K562 (cell line): ENCODE data around the gene POLR1H. TPM values are rescaled to one million over a fixed set of nuclear protein-coding genes. Genes with fewer than 3 reads are reported as not detected.

Experiments
- CSDE1 ChIP-seq, 2 experiments: fragments of 450-650 bp; IDR thresholded peaks; 2 replicates each; pipeline ENCODE4 v1.6.1; 2016; ENCODE audit warnings: mild to moderate bottlenecking in 1 of 2
- ERF ChIP-seq: fragments of 450-650 bp; formaldehyde crosslinking; IDR thresholded peaks from 2 replicates; pipeline ENCODE4 v1.4.0; 2020; ENCODE audit warnings: mild to moderate bottlenecking, mixed read lengths
- EZH2 ChIP-seq: IDR thresholded peaks from 2 replicates; pipeline ENCODE4 v1.6.1; 2012; ENCODE audit warnings: low read depth, mild to moderate bottlenecking, inconsistent platforms, low read length, borderline replicate concordance
- HDAC2 ChIP-seq: fragments of 450-650 bp; IDR thresholded peaks from 2 replicates; pipeline ENCODE4 v1.6.1; 2016; ENCODE audit warnings: mild to moderate bottlenecking
- ILF3 ChIP-seq: fragments of 450-650 bp; IDR thresholded peaks from 2 replicates; pipeline ENCODE4 v1.6.1; 2018; ENCODE audit warnings: antibody characterized with exemption, mild to moderate bottlenecking, moderate library complexity, borderline replicate concordance
- JUNB ChIP-seq: fragments of 450-650 bp; formaldehyde crosslinking; conservative IDR thresholded peaks from 2 replicates; pipeline ENCODE4 v1.4.0; 2020; ENCODE audit warnings: mild to moderate bottlenecking
- KLF10 ChIP-seq: fragments of 250-450 bp; sonication (Bioruptor Pico); IDR thresholded peaks from 2 replicates; pipeline ENCODE4 v1.6.1; 2021; ENCODE audit warnings: matching md5 sums
- KLF16 ChIP-seq: IDR thresholded peaks from 2 replicates; pipeline ENCODE4 v1.6.1; 2016; ENCODE audit warnings: antibody characterized with exemption
- MAFG ChIP-seq: fragments of 450-650 bp; conservative IDR thresholded peaks from 2 replicates; pipeline ENCODE4 v1.6.1; 2016; ENCODE audit warnings: missing genetic modification characterization, missing compliant biosample characterization
- MBD2 ChIP-seq: sonication (generic); IDR thresholded peaks from 2 replicates; pipeline ENCODE4 v1.6.1; 2016; ENCODE audit warnings: low read depth, borderline replicate concordance
- NR1H2 ChIP-seq: sonication (generic); formaldehyde crosslinking; IDR thresholded peaks from 2 replicates; pipeline ENCODE4 v1.4.0; 2020; ENCODE audit warnings: mild to moderate bottlenecking, missing genetic modification reagents
- PHB2 ChIP-seq: fragments of 450-650 bp; IDR thresholded peaks from 2 replicates; pipeline ENCODE4 v1.6.1; 2017; ENCODE audit warnings: low read depth
- POLR2H ChIP-seq: IDR thresholded peaks from 2 replicates; pipeline ENCODE4 v1.6.1; 2016; ENCODE audit warnings: missing genetic modification characterization, low read depth, mild to moderate bottlenecking, control low read depth, missing compliant biosample characterization, moderate library complexity
- RBM15 ChIP-seq: fragments of 200-400 bp; formaldehyde crosslinking; IDR thresholded peaks from 2 replicates; pipeline ENCODE4 v1.6.1; 2018; ENCODE audit warnings: mild to moderate bottlenecking, low read length, moderate library complexity; ENCODE audit not compliant: insufficient read depth
- SIN3A ChIP-seq, 2 experiments: fragments of 150-350 bp in 1 of 2; IDR thresholded peaks; 2 replicates each; pipeline ENCODE4 v1.6.1; 2011 to 2016; ENCODE audit warnings: borderline replicate concordance in 2 of 2, low read depth in 2 of 2, low read length in 2 of 2, mild to moderate bottlenecking in 2 of 2, moderate library complexity in 2 of 2; ENCODE audit not compliant: control insufficient read depth in 1 of 2
- ZBTB7A ChIP-seq: IDR thresholded peaks from 2 replicates; pipeline ENCODE4 v1.6.1; 2011; ENCODE audit warnings: low read depth, mild to moderate bottlenecking, low read length, moderate library complexity, borderline replicate concordance; ENCODE audit not compliant: control insufficient read depth
- ZNF766 ChIP-seq: fragments of 200-800 bp; sonication (Bioruptor generic); conservative IDR thresholded peaks from 2 replicates; pipeline ENCODE4 v1.6.1; 2016; ENCODE audit warnings: missing genetic modification characterization, missing compliant biosample characterization
- polyA plus RNA-seq, 8 experiments: library from polyadenylated mRNA; depleted of rRNA in 4 of 8; stranded (reverse) in 5 of 8; unstranded in 3 of 8; fragments of >200 nt; fragmentation: Nextera tagmentation in 2 of 8; fragmentation: Illumina TruSeq in 1 of 8; extraction: Ambion mirVana in 2 of 8; extraction: Trizol in 1 of 8; gene quantifications; 2 replicates each; pipeline versions ENCODE4 v1.2.1 to v1.2.3, GENCODE V29; 2011 to 2014; ENCODE audit warnings: inconsistent platforms in 1 of 8, missing spikeins in 1 of 8
- total RNA-seq, 7 experiments: library from RNA; depleted of rRNA in 6 of 7; stranded (reverse); fragments of >200 nt in 6 of 7; fragmentation: Illumina TruSeq in 2 of 7; extraction: Trizol in 2 of 7; gene quantifications; 2 replicates each; pipeline versions ENCODE4 v1.2.1 to v1.2.3, GENCODE V29; 2011 to 2021; ENCODE audit warnings: low replicate concordance in 1 of 7
- TF ChIP-seq, protein P1 (sequence below): fragments of 450-650 bp; IDR thresholded peaks from 2 replicates; pipeline ENCODE4 v1.6.1; 2018; ENCODE audit not compliant: partially characterized antibody
- TF ChIP-seq, protein P2 (sequence below): fragments of 250-450 bp; sonication (Bioruptor Pico); IDR thresholded peaks from 2 replicates; pipeline ENCODE4 v1.4.0; 2020
- TF ChIP-seq, protein P3 (sequence below), 2 experiments: fragments of 450-650 bp in 1 of 2; sonication (generic) in 1 of 2; formaldehyde crosslinking; conservative IDR thresholded peaks; 2 replicates each; pipeline versions ENCODE4 v1.4.0 to v1.8.1; 2020 to 2022; ENCODE audit warnings: mild to moderate bottlenecking in 1 of 2, missing genetic modification reagents in 1 of 2
- TF ChIP-seq, protein P4 (sequence below): sonication (generic); formaldehyde crosslinking; IDR thresholded peaks from 2 replicates; pipeline ENCODE4 v1.8.1; 2023; ENCODE audit warnings: mild to moderate bottlenecking, missing genetic modification reagents

POLR1H gene
- total and polyA plus RNA-seq, 9 of the 15 experiments (the other 6 are each of a cell fraction or from before 2014, with no cell fraction given) = 92.2 to 333 (median 143) TPM

DNA sequence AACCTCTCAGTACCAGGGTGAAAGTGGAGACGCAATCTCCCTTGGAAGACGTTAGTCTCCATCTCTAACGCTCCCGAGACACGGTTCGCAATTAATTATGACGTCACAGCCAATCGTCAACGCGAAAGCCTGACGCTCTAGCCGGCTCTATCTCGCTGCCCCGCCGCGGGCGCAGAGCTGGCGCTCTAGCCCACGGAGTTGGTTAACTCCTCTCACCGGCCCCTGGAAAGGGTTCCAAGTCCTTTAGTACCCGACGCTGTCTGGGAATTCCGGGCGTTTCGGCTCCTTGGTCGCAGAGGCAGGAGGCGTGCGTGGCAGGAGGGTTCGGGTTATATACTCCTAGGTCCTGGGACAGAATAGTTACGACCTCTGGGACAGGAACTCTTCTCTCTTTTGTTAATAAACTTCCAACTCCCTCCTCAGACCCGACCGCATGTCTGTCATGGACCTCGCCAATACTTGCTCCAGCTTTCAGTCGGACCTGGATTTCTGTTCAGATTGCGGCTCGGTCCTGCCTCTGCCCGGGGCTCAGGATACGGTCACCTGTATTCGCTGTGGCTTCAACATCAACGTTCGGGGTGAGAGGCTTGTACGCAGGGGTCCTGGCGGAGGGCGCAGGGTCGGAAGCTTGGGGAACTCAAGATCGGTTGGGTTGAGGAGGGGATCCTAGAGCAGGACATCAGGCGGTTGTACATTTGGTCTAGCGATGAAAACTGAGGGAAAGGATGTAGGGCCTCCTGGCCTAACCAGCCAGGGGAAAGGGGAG, at the start of gene POLR1H (continued):
- TF ChIP-seq, protein P1, sequence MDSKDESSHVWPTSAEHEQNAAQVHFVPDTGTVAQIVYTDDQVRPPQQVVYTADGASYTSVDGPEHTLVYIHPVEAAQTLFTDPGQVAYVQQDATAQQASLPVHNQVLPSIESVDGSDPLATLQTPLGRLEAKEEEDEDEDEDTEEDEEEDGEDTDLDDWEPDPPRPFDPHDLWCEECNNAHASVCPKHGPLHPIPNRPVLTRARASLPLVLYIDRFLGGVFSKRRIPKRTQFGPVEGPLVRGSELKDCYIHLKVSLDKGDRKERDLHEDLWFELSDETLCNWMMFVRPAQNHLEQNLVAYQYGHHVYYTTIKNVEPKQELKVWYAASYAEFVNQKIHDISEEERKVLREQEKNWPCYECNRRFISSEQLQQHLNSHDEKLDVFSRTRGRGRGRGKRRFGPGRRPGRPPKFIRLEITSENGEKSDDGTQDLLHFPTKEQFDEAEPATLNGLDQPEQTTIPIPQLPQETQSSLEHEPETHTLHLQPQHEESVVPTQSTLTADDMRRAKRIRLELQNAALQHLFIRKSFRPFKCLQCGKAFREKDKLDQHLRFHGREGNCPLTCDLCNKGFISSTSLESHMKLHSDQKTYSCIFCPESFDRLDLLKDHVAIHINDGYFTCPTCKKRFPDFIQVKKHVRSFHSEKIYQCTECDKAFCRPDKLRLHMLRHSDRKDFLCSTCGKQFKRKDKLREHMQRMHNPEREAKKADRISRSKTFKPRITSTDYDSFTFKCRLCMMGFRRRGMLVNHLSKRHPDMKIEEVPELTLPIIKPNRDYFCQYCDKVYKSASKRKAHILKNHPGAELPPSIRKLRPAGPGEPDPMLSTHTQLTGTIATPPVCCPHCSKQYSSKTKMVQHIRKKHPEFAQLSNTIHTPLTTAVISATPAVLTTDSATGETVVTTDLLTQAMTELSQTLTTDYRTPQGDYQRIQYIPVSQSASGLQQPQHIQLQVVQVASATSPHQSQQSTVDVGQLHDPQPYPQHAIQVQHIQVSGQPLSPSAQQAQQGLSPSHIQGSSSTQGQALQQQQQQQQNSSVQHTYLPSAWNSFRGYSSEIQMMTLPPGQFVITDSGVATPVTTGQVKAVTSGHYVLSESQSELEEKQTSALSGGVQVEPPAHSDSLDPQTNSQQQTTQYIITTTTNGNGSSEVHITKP = peak; percentile 3
- TF ChIP-seq ZBTB7A (peak; percentile 45; the same call in 1 of the 2 replicates), RBM15 (no peak), JUNB (CRISPR knock-in tag) (peak; percentile 93), NR1H2 (CRISPR knock-in tag) (no peak; the same call in 1 of the 2 replicates), POLR2H (peak; percentile 95), HDAC2 (0 out of 2 replicates have a peak, but pooled peaks have one; percentile 58), MBD2 (peak; percentile 94), SIN3A (IDR thresholded peaks at IDR 0.05; ENCODE audit: borderline replicate concordance in 2 of 2, control insufficient read depth in 1 of 2, low read depth in 2 of 2, low read length in 2 of 2) (peak; percentile 87 to 90; a peak in 3 of 4 replicates), PHB2 (0 out of 2 replicates have a peak, but pooled peaks have one; percentile 11), EZH2 (no peak), ILF3 (no peak), ERF (CRISPR knock-in tag) (no peak), MAFG (tag) (no peak), KLF10 (CRISPR knock-in tag) (no peak), KLF16 (no peak), ZNF766 (peak; percentile 62; the same call in 1 of the 2 replicates), CSDE1 (IDR thresholded peaks at IDR 0.05) (peak in 1 of 2 experiments; percentile 89; a peak in 2 of 4 replicates)
- TF ChIP-seq, protein P2, sequence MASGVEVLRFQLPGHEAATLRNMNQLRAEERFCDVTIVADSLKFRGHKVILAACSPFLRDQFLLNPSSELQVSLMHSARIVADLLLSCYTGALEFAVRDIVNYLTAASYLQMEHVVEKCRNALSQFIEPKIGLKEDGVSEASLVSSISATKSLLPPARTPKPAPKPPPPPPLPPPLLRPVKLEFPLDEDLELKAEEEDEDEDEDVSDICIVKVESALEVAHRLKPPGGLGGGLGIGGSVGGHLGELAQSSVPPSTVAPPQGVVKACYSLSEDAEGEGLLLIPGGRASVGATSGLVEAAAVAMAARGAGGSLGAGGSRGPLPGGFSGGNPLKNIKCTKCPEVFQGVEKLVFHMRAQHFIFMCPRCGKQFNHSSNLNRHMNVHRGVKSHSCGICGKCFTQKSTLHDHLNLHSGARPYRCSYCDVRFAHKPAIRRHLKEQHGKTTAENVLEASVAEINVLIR (CRISPR knock-in tag) = peak; percentile 98
- TF ChIP-seq, protein P3, sequence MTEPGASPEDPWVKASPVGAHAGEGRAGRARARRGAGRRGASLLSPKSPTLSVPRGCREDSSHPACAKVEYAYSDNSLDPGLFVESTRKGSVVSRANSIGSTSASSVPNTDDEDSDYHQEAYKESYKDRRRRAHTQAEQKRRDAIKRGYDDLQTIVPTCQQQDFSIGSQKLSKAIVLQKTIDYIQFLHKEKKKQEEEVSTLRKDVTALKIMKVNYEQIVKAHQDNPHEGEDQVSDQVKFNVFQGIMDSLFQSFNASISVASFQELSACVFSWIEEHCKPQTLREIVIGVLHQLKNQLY (CRISPR knock-in tag; conservative IDR thresholded peaks at IDR 0.05) = no peak
- TF ChIP-seq, protein P4, sequence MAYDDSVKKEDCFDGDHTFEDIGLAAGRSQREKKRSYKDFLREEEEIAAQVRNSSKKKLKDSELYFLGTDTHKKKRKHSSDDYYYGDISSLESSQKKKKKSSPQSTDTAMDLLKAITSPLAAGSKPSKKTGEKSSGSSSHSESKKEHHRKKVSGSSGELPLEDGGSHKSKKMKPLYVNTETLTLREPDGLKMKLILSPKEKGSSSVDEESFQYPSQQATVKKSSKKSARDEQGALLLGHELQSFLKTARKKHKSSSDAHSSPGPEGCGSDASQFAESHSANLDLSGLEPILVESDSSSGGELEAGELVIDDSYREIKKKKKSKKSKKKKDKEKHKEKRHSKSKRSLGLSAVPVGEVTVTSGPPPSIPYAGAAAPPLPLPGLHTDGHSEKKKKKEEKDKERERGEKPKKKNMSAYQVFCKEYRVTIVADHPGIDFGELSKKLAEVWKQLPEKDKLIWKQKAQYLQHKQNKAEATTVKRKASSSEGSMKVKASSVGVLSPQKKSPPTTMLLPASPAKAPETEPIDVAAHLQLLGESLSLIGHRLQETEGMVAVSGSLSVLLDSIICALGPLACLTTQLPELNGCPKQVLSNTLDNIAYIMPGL = peak; percentile 23; the same call in 1 of the 2 replicates
